ENCODE measurements around the gene SLC35E4.

SLC35E4 gene

GRCh38 chr22:30600921-30601320, 34.7 kb upstream of the SLC35E4 start:
- Histone ChIP-seq H3K14ac (ENCODE audit: low read length) (no peak overlapping the region), H3K27me3 (ENCODE audit: insufficient read depth, low read length) (no peaks in the 10 kb centered on the region), H3K4ac (ENCODE audit: low read depth, low read length) (no peak overlapping the region), H4K91ac (ENCODE audit: low read depth, low read length) (no peak overlapping the region), H4K8ac (ENCODE audit: low read depth, low read length) (no peak overlapping the region), H3K27ac (ENCODE audit: low read depth, low read length) (no peak overlapping the region), H4K12ac (ENCODE audit: low read depth, low read length) (no peak overlapping the region), H3K4me3 (ENCODE audit: low read depth, low read length) (no peak overlapping the region), H2BK5ac (ENCODE audit: low read depth, low read length, poor library complexity) (no peak overlapping the region), H3K9ac (ENCODE audit: low read length) (no peak overlapping the region), H3K4me2 (ENCODE audit: low read length) (no peak overlapping the region), H3K18ac (ENCODE audit: low read length) (no peak overlapping the region), H2AFZ (ENCODE audit: insufficient read depth, low read length, poor library complexity) (no peak overlapping the region), H3K36me3 (ENCODE audit: control insufficient read depth in 1 of 2, insufficient read depth in 2 of 2, low read length in 2 of 2) (no peaks in the 10 kb centered on the region), H3K23ac (ENCODE audit: low read length) (no peak overlapping the region), H3K79me2 (ENCODE audit: control insufficient read depth, insufficient read depth, low read length, poor library complexity) (no peaks in the 10 kb centered on the region), H2AK5ac (ENCODE audit: low read length) (no peak overlapping the region), H2BK120ac (ENCODE audit: insufficient read depth, low read length, poor library complexity) (no peak overlapping the region), H2BK12ac (ENCODE audit: low read length) (no peak overlapping the region), H3K4me1 (ENCODE audit: control insufficient read depth in 1 of 2, insufficient read depth in 2 of 2, low read length in 2 of 2) (no peaks in the 10 kb centered on the region), H3K79me1 (ENCODE audit: low read length) (no peaks in the 10 kb centered on the region), H3K9me3 (ENCODE audit: insufficient read depth, low read depth, low read length) (no peaks in the 10 kb centered on the region)
- WGBS (ENCODE audit: extremely low coverage, insufficient coverage, insufficient read length) = no CpG with 5 or more reads among the region's 3 CpGs
- DNase-seq = no peak

- Histone ChIP-seq H4K12ac (ENCODE audit: low read depth, low read length) (no peak overlapping the region), H2BK12ac (ENCODE audit: low read length) (no peak overlapping the region), H2BK5ac (ENCODE audit: low read depth, low read length, poor library complexity) (no peak overlapping the region), H4K91ac (ENCODE audit: low read depth, low read length) (no peak overlapping the region), H3K9ac (ENCODE audit: low read length) (no peak overlapping the region), H3K14ac (ENCODE audit: low read length) (no peak overlapping the region), H3K79me2 (ENCODE audit: control insufficient read depth, insufficient read depth, low read length, poor library complexity) (no peaks in the 10 kb centered on the region), H3K79me1 (ENCODE audit: low read length) (peaks cover 2% of the 10 kb centered on the region), H2AK5ac (ENCODE audit: low read length) (no peak overlapping the region), H2AFZ (ENCODE audit: insufficient read depth, low read length, poor library complexity) (no peak overlapping the region), H3K4me1 (ENCODE audit: control insufficient read depth in 1 of 2, insufficient read depth in 2 of 2, low read length in 2 of 2) (no peaks in the 10 kb centered on the region), H3K18ac (ENCODE audit: low read length) (no peak overlapping the region), H3K27me3 (ENCODE audit: insufficient read depth, low read length) (no peaks in the 10 kb centered on the region), H3K4me2 (ENCODE audit: low read length) (no peak overlapping the region), H3K4ac (ENCODE audit: low read depth, low read length) (no peak overlapping the region), H3K9me3 (ENCODE audit: insufficient read depth, low read depth, low read length) (no peaks in the 10 kb centered on the region), H2BK120ac (ENCODE audit: insufficient read depth, low read length, poor library complexity) (no peak overlapping the region), H3K4me3 (ENCODE audit: low read depth, low read length) (no peak overlapping the region), H4K8ac (ENCODE audit: low read depth, low read length) (no peak overlapping the region), H3K23ac (ENCODE audit: low read length) (no peak overlapping the region), H3K27ac (ENCODE audit: low read depth, low read length) (no peak overlapping the region), H3K36me3 (ENCODE audit: control insufficient read depth in 1 of 2, insufficient read depth in 2 of 2, low read length in 2 of 2) (no peaks in the 10 kb centered on the region)
- DNase-seq = no peak
- WGBS (ENCODE audit: extremely low coverage, insufficient coverage, insufficient read length) = no CpG with 5 or more reads among the region's 5 CpGs
These were observed 34.1 kb upstream of the SLC35E4 start for GRCh38 chr22:30601464-30601863.

- Histone ChIP-seq H2BK120ac (ENCODE audit: insufficient read depth, low read length, poor library complexity) (no peak overlapping the region), H4K91ac (ENCODE audit: low read depth, low read length) (no peak overlapping the region), H2BK12ac (ENCODE audit: low read length) (no peak overlapping the region), H3K4me3 (ENCODE audit: low read depth, low read length) (no peak overlapping the region), H3K23ac (ENCODE audit: low read length) (no peak overlapping the region), H2BK5ac (ENCODE audit: low read depth, low read length, poor library complexity) (no peak overlapping the region), H4K12ac (ENCODE audit: low read depth, low read length) (no peak overlapping the region), H3K9ac (ENCODE audit: low read length) (no peak overlapping the region), H3K36me3 (ENCODE audit: control insufficient read depth in 1 of 2, insufficient read depth in 2 of 2, low read length in 2 of 2) (no peaks in the 10 kb centered on the region), H2AFZ (ENCODE audit: insufficient read depth, low read length, poor library complexity) (no peak overlapping the region), H3K4ac (ENCODE audit: low read depth, low read length) (no peak overlapping the region), H3K4me1 (ENCODE audit: control insufficient read depth in 1 of 2, insufficient read depth in 2 of 2, low read length in 2 of 2) (peaks cover 2 to 3% of the 10 kb centered on the region in 2 experiments), H3K27me3 (ENCODE audit: insufficient read depth, low read length) (no peaks in the 10 kb centered on the region), H3K79me2 (ENCODE audit: control insufficient read depth, insufficient read depth, low read length, poor library complexity) (peaks cover 2% of the 10 kb centered on the region), H2AK5ac (ENCODE audit: low read length) (no peak overlapping the region), H3K18ac (ENCODE audit: low read length) (no peak overlapping the region), H3K79me1 (ENCODE audit: low read length) (peaks cover 5% of the 10 kb centered on the region), H3K27ac (ENCODE audit: low read depth, low read length) (no peak overlapping the region), H3K4me2 (ENCODE audit: low read length) (no peak overlapping the region), H3K14ac (ENCODE audit: low read length) (no peak overlapping the region), H3K9me3 (ENCODE audit: insufficient read depth, low read depth, low read length) (no peaks in the 10 kb centered on the region), H4K8ac (ENCODE audit: low read depth, low read length) (no peak overlapping the region)
- DNase-seq = peak in 1 of 2 donors; percentile 59
- no CpG with 5 or more reads among the region's 3 CpGs for WGBS (ENCODE audit: extremely low coverage, insufficient coverage, insufficient read length)
These were observed 33.5 kb upstream of the SLC35E4 start for GRCh38 chr22:30602049-30602448.

DNA sequence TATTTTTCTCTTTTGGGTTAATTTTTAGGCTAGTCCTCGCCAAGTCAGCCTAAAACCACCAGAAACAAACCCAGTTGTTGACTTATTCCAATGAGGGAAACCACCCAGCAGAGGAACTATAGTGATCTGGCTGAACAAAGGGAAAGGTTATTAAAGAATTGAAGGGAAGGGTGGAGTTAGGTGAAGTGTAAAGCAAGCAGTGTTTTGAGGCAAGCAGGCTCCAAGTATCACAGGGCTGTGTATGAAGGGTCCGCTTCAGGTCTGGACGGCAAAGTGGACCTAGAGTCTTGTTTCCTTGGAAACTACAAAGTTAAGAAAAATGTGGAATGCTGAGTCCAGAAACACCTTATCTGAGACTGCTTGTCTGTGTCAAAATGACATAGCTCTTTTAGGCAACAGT, 31.8 kb upstream of the SLC35E4 start:
- Histone ChIP-seq H2BK5ac (ENCODE audit: low read depth, low read length, poor library complexity) (no peak overlapping the region), H4K91ac (ENCODE audit: low read depth, low read length) (no peak overlapping the region), H3K4me3 (ENCODE audit: low read depth, low read length) (no peak overlapping the region), H3K4ac (ENCODE audit: low read depth, low read length) (no peak overlapping the region), H2AK5ac (ENCODE audit: low read length) (no peak overlapping the region), H4K12ac (ENCODE audit: low read depth, low read length) (no peak overlapping the region), H3K4me1 (ENCODE audit: control insufficient read depth in 1 of 2, insufficient read depth in 2 of 2, low read length in 2 of 2) (peaks cover 5% of the 10 kb centered on the region in 2 experiments), H3K27ac (ENCODE audit: low read depth, low read length) (no peak overlapping the region), H3K23ac (ENCODE audit: low read length) (no peak overlapping the region), H4K8ac (ENCODE audit: low read depth, low read length) (no peak overlapping the region), H2BK12ac (ENCODE audit: low read length) (no peak overlapping the region), H2BK120ac (ENCODE audit: insufficient read depth, low read length, poor library complexity) (no peak overlapping the region), H3K79me1 (ENCODE audit: low read length) (peaks cover 5% of the 10 kb centered on the region), H3K79me2 (ENCODE audit: control insufficient read depth, insufficient read depth, low read length, poor library complexity) (peaks cover 2% of the 10 kb centered on the region), H3K18ac (ENCODE audit: low read length) (no peak overlapping the region), H2AFZ (ENCODE audit: insufficient read depth, low read length, poor library complexity) (no peak overlapping the region), H3K9me3 (ENCODE audit: insufficient read depth, low read depth, low read length) (no peaks in the 10 kb centered on the region), H3K14ac (ENCODE audit: low read length) (no peak overlapping the region), H3K4me2 (ENCODE audit: low read length) (no peak overlapping the region), H3K9ac (ENCODE audit: low read length) (no peak overlapping the region), H3K36me3 (ENCODE audit: control insufficient read depth in 1 of 2, insufficient read depth in 2 of 2, low read length in 2 of 2) (no peaks in the 10 kb centered on the region), H3K27me3 (ENCODE audit: insufficient read depth, low read length) (no peaks in the 10 kb centered on the region)
- no peak for DNase-seq
- no CpG with 5 or more reads among the region's 3 CpGs for WGBS (ENCODE audit: extremely low coverage, insufficient coverage, insufficient read length)
